Stimulated activated naive CD8-positive, alpha-beta T cell treated with anti-CD3 and anti-CD28 coated beads, Interleukin-15, amount 100 ng/mL, for 72 hours (primary cell): ENCODE results near the gene PGA4.

Source experiments
- ATAC-seq: fragments of 150-1000 bp; cut with Tn5 transposase; 2 replicates; pipeline ENCODE4 v1.10.0; 2021; ENCODE audit warnings: mild to moderate bottlenecking, moderate library complexity
- DNase-seq, 2 donors: peaks; one replicate each; pipeline ENCODE4 v3.0.0; 2021 to 2022
- H3K27ac Mint-ChIP-seq, 2 donors: one replicate each; pipeline ENCODE4 v1.8.0; 2022; ENCODE audit warnings: mild to moderate bottlenecking in 2 of 2, mixed read lengths in 2 of 2, moderate library complexity in 2 of 2
- H3K27me3 Mint-ChIP-seq: one replicate; pipeline ENCODE4 v1.8.0; 2022; ENCODE audit warnings: mixed read lengths
- H3K4me1 Mint-ChIP-seq: one replicate; pipeline ENCODE4 v1.8.0; 2022; ENCODE audit warnings: mild to moderate bottlenecking, mixed read lengths
- H3K4me3 Mint-ChIP-seq, 2 donors: one replicate each; pipeline ENCODE4 v1.8.0; 2022; ENCODE audit warnings: mild to moderate bottlenecking in 2 of 2, mixed read lengths in 2 of 2, moderate library complexity in 1 of 2
- H3K9me3 Mint-ChIP-seq, 2 donors: one replicate each; pipeline ENCODE4 v1.8.0; 2022; ENCODE audit warnings: mixed read lengths in 2 of 2

Gene PGA4

DNA sequence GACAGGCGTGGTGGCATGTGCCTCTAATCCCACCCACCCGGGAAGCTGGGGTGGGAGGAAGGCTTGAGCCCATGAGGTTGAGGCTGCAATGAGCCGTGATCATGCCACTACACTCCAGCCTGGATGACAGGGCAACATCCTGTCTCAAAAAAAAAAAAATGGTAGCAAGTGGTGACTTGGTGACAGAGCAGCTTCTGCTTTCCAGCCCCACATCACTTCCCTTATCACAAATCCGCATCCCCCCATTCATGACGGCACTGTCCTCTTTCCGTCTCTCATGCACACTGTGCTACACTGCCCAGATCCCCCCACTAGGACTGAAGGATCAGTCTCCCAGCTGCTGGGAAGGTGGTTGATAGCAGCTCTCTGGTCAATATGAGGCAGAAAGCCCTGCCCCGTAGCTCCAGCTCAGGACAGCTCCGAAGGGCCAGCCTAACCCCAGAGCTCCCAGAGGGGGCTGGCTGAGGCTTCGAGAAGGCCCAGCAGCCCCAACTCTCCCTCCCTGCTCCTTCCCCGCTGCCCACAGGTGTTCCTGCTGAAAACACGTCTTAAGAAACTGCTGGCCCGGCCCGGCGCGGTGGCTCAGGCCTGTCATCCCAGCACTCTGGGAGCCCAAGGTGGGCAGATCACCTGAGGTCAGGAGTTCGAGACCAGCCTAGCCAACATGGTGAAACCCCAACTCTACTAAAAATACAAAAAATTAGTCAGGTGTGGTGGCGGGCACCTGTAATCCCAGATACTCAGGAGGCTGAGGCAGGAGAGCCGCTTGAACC is 34.7 kb downstream of the PGA4 start:
- H3K4me3 Mint-ChIP-seq: no peak overlapping the region
- H3K27me3 Mint-ChIP-seq: no peaks in the 10 kb centered on the region
- H3K27ac Mint-ChIP-seq: no peak overlapping the region
- no peak for DNase-seq
- H3K4me1 Mint-ChIP-seq: no peaks in the 10 kb centered on the region
- ATAC-seq: no peak
- H3K9me3 Mint-ChIP-seq: no peaks in the 10 kb centered on the region

DNA sequence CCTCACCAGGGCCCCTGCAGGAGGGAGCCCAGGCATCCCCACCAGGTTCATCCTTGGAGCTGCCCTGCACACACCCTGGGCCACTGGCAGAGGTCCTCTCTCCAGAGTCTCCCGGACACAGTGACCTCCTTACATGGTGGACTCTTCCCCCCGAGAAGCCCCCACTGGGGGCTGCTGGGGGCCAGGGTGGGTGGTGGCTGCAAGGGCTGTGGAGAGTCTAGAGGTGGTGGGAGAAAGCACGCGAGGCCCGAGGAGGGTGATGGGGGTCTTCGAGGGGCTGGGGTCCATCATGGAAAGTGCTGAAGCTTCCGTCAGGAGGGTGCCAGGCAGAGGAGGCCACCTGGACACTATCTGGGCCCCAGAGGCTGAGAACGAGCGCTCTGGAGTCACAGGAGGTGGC is 36.4 kb downstream of the PGA4 start:
- Mint-ChIP-seq H3K4me1 (no peaks in the 10 kb centered on the region), H3K27me3 (no peaks in the 10 kb centered on the region), H3K4me3 (no peak overlapping the region), H3K9me3 (no peaks in the 10 kb centered on the region), H3K27ac (no peak overlapping the region)
- no peak for ATAC-seq
- no peak for DNase-seq

DNA sequence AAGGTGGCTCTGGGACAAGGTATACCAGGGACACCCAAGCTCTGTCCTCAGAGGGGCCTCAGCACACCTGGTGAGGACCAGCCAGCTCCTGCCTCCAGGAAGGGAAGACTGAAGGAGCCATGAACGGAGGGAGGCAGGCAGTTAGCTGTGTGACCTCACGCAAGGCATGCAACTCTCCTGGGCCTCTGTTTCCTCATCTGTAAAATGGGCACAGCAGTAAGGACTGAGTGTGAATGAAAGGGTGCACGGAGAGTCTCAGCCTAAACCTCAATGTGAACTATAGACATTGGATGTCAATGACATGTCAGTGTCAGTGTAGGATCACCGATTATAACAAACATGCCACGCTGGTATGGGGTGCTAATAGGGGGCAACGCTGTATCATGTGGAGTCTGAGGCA is 37.2 kb downstream of the PGA4 start:
- H3K27me3 Mint-ChIP-seq: no peaks in the 10 kb centered on the region
- no peak for DNase-seq
- no peak overlapping the region for H3K4me3 Mint-ChIP-seq
- ATAC-seq: no peak
- H3K9me3 Mint-ChIP-seq: no peaks in the 10 kb centered on the region
- H3K27ac Mint-ChIP-seq: no peak overlapping the region
- no peaks in the 10 kb centered on the region for H3K4me1 Mint-ChIP-seq

GRCh38 chr11:61264371-61264770 is 42.2 kb downstream of the PGA4 start:
- no peaks in the 10 kb centered on the region for H3K27me3 Mint-ChIP-seq
- H3K4me1 Mint-ChIP-seq: no peaks in the 10 kb centered on the region
- H3K4me3 Mint-ChIP-seq: no peak overlapping the region
- H3K9me3 Mint-ChIP-seq: no peaks in the 10 kb centered on the region
- DNase-seq (no peak), ATAC-seq (no peak)
- H3K27ac Mint-ChIP-seq: no peak overlapping the region

GRCh38 chr11:61264795-61265194 is 42.6 kb downstream of the PGA4 start:
- ATAC-seq (no peak), DNase-seq (no peak)
- no peaks in the 10 kb centered on the region for H3K4me1 Mint-ChIP-seq
- no peaks in the 10 kb centered on the region for H3K27me3 Mint-ChIP-seq
- peak overlapping the region in 1 of 2 donors; percentile 29 for H3K27ac Mint-ChIP-seq
- no peaks in the 10 kb centered on the region for H3K9me3 Mint-ChIP-seq
- no peak overlapping the region for H3K4me3 Mint-ChIP-seq

- Mint-ChIP-seq H3K4me1 (no peaks in the 10 kb centered on the region), H3K27me3 (no peaks in the 10 kb centered on the region), H3K9me3 (no peaks in the 10 kb centered on the region), H3K27ac (no peak overlapping the region), H3K4me3 (no peak overlapping the region)
- DNase-seq (no peak), ATAC-seq (no peak)
These were observed 43.2 kb downstream of the PGA4 start for GRCh38 chr11:61265357-61265756.

GRCh38 chr11:61266602-61267001 is 44.5 kb downstream of the PGA4 start:
- no peaks in the 10 kb centered on the region for H3K27me3 Mint-ChIP-seq
- DNase-seq: no peak
- no peak overlapping the region for H3K27ac Mint-ChIP-seq
- H3K9me3 Mint-ChIP-seq: no peaks in the 10 kb centered on the region
- H3K4me3 Mint-ChIP-seq: no peak overlapping the region
- no peaks in the 10 kb centered on the region for H3K4me1 Mint-ChIP-seq
- no peak for ATAC-seq

DNA sequence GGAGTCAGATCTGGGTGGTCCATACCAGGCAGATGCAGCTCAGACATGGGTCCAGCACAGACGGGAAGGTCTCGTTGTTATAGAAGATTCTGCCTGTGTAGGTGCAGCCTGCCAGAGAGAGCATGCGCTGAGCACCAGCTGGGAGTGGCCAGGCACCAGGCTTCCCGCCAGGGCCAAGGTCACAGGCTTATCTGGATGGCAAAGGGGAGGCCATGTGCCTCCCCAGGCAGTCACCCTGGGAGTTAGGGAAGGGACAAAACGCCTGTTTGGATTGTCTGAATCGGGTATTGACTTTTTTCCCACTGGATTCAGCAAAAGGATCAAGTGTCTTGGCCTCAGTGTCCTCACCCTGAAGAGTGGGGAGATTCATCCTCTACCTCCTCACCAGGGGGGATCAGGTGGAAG is 45.3 kb downstream of the PGA4 start:
- no peaks in the 10 kb centered on the region for H3K9me3 Mint-ChIP-seq
- no peak overlapping the region for H3K4me3 Mint-ChIP-seq
- no peaks in the 10 kb centered on the region for H3K4me1 Mint-ChIP-seq
- H3K27ac Mint-ChIP-seq: no peak overlapping the region
- no peak for DNase-seq
- no peak for ATAC-seq
- no peaks in the 10 kb centered on the region for H3K27me3 Mint-ChIP-seq

- no peak for ATAC-seq
- Mint-ChIP-seq H3K27ac (no peak overlapping the region), H3K4me3 (no peak overlapping the region), H3K27me3 (no peaks in the 10 kb centered on the region), H3K4me1 (no peaks in the 10 kb centered on the region), H3K9me3 (no peaks in the 10 kb centered on the region)
- DNase-seq: no peak
These were observed 46.6 kb downstream of the PGA4 start for GRCh38 chr11:61268588-61269250.

DNA sequence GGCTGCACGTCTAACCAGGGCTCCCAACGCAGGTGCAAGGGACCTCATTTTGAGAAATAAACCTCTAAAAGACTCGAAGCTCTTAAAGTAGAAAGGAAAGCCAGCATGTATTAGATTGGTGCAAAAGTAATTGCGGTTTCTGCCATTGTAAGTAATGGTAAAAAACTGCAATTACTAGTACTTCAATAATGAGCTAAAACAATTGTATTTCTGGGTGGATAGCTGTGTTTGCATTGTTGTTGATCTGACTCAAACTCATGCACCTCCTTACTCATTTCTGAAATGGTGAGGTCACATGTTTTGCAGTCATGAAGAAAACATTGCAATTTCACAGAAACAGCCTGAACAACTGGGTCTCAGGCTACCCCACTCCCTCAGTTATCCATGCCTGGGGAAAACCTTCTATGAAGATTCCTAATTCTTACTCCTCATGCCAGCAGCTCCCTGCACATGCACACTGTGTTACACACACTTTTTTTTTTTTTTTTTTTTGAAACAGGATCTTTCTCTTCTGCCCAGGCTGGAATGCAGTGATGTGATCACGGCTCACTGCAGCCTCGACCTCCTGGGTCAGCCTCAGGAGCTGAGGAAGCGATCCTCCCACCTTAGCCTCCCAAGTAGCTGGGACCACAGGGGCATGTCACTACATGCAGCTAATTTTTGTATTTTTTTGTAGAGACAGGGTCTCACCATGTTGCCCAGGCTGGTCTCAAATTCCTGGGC is 48.4 kb downstream of the PGA4 start:
- no peaks in the 10 kb centered on the region for H3K9me3 Mint-ChIP-seq
- no peaks in the 10 kb centered on the region for H3K27me3 Mint-ChIP-seq
- no peak for DNase-seq
- H3K27ac Mint-ChIP-seq: peak overlapping the region in 1 of 2 donors; percentile 38
- H3K4me3 Mint-ChIP-seq: no peak overlapping the region
- H3K4me1 Mint-ChIP-seq: no peaks in the 10 kb centered on the region
- peak; percentile 80 for ATAC-seq

DNA sequence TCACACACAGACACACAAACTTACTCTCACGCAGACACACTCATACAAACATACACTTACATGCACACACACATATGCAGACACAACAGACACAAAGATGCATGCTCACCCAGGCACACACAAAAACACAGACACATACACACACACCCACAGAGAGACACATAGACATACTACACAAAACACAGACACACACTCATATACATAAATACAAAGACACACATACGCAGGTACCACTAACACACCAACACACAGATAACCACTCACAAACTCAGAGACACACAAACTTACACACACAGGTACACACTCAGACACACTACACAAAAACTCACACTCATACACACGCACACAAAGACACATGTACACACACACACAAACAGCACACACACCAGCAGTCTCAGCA is 50.6 kb downstream of the PGA4 start:
- Mint-ChIP-seq H3K9me3 (no peaks in the 10 kb centered on the region), H3K4me1 (no peaks in the 10 kb centered on the region), H3K27ac (no peak overlapping the region), H3K4me3 (no peak overlapping the region), H3K27me3 (no peaks in the 10 kb centered on the region)
- no peak for ATAC-seq
- DNase-seq: no peak

- Mint-ChIP-seq H3K27me3 (no peaks in the 10 kb centered on the region), H3K4me1 (no peaks in the 10 kb centered on the region), H3K27ac (peak overlapping the region in 1 of 2 donors; percentile 45), H3K9me3 (no peaks in the 10 kb centered on the region), H3K4me3 (no peak overlapping the region)
- ATAC-seq: no peak
- no peak for DNase-seq
These were observed 51.3 kb downstream of the PGA4 start for GRCh38 chr11:61273178-61274078.

DNA sequence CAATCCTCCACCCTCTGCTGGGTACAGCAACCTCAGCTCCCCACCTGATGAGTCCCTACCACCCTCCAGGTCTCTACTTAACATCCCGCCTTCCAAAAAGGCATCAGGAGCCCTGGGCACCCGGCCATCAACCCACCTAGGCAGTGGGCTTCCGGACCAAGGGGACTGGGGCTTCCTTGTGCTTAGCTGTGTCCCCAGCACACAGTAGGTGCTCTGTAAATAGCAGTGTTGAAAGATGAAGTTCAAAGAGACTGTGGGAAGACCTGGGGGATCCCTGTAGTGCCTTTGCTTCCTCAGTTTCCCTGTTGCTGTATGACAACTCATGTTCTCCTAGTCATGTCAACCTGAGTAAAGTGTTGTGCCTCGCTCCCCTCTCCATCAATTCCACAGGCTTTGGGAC is 51.9 kb downstream of the PGA4 start:
- ATAC-seq: no peak

GRCh38 chr11:61275191-61275590 is 53.0 kb downstream of the PGA4 start:
- H3K27me3 Mint-ChIP-seq: no peaks in the 10 kb centered on the region
- H3K9me3 Mint-ChIP-seq: no peaks in the 10 kb centered on the region
- H3K4me1 Mint-ChIP-seq: no peaks in the 10 kb centered on the region
- no peak overlapping the region for H3K4me3 Mint-ChIP-seq
- DNase-seq: no peak
- H3K27ac Mint-ChIP-seq: no peak overlapping the region
- ATAC-seq: no peak

More for the DNA sequence above, 51.9 kb downstream of the PGA4 start:
- Mint-ChIP-seq H3K27ac (peak overlapping the region in 1 of 2 donors; percentile 45), H3K4me1 (no peaks in the 10 kb centered on the region), H3K4me3 (no peak overlapping the region), H3K9me3 (no peaks in the 10 kb centered on the region), H3K27me3 (no peaks in the 10 kb centered on the region)
- DNase-seq: no peak

DNA sequence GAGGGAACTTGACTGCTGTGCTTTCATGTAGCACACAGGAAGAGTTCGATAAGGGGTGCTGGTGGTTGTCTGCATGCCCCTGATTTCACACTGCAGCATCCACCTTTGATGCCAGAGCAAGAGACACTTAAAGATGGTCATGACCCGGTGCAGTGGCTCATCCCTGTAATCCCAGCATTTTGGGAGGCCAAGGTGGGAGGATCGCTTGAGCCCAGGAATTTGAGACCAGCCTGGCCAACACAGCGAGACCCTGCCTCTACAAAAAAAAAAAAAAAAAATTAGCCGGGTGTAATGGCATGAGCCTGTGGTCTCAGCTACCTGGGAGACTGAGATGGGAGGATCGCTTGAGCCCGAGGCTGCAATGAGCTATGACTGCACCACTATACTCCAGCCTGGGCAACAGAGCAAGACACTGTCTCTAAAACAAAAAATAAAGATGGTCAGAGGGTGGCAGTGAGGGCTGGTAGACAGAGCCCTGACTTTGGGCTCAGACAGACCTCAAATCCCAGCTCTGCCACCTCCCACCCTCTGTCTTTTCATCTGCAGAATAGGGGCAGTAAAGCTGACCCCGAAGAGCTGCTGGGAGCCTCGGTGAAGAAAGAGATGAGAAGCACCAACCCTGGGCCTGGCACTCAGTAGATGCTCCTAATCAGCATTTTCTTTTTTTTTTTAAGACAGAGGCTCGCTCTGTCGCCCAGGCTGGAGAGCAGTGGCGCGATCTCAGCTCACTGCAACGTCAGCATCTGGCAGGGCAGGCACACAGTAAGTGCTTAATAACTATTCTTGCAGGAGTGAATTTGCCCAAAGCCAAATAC is 55.2 kb downstream of the PGA4 start:
- peaks cover 5% of the 10 kb centered on the region for H3K4me1 Mint-ChIP-seq
- ATAC-seq (no peak), DNase-seq (no peak)
- no peak overlapping the region for H3K4me3 Mint-ChIP-seq
- H3K9me3 Mint-ChIP-seq: no peaks in the 10 kb centered on the region
- H3K27ac Mint-ChIP-seq: no peak overlapping the region
- H3K27me3 Mint-ChIP-seq: no peaks in the 10 kb centered on the region
